K562 (cell line): ENCODE results near the gene SLC8A2.

ENCODE experiments used
- BRD4 ChIP-seq: fragments of 200-600 bp; sonication (generic); IDR thresholded peaks from 2 replicates; pipeline ENCODE4 v1.6.1; 2017; ENCODE audit warnings: inconsistent platforms
- ETV6 ChIP-seq, 3 experiments: fragments of 150-350 bp in 1 of 3; sonication (generic) in 1 of 3; formaldehyde crosslinking in 1 of 3; IDR thresholded peaks; 2 replicates each; pipeline versions ENCODE4 v1.6.1 to v1.8.0; 2014 to 2022; ENCODE audit warnings: borderline replicate concordance in 2 of 3, low read depth in 2 of 3, antibody characterized with exemption in 1 of 3, low read length in 1 of 3, mild to moderate bottlenecking in 1 of 3, missing genetic modification reagents in 1 of 3
- NFYB ChIP-seq: IDR thresholded peaks from 2 replicates; pipeline ENCODE4 v1.6.1; 2011; ENCODE audit warnings: mild to moderate bottlenecking, moderate library complexity; ENCODE audit not compliant: insufficient read length; ENCODE audit errors: extremely low read depth
- POLR2AphosphoS5 ChIP-seq: IDR thresholded peaks from 2 replicates; pipeline ENCODE4 v1.6.1; 2011; ENCODE audit warnings: mild to moderate bottlenecking, low read depth, low read length, moderate library complexity; ENCODE audit not compliant: control insufficient read depth, insufficient read depth
- SREBF2 ChIP-seq: sonication (generic); formaldehyde crosslinking; IDR thresholded peaks from 2 replicates; pipeline ENCODE4 v1.4.0; 2020; ENCODE audit warnings: mild to moderate bottlenecking, missing genetic modification reagents
- TEAD4 ChIP-seq, 2 experiments: sonication (generic) in 1 of 2; formaldehyde crosslinking in 1 of 2; IDR thresholded peaks; 2 replicates each; pipeline versions ENCODE4 v1.6.1 to v1.8.0; 2012 to 2022; ENCODE audit warnings: borderline replicate concordance in 1 of 2, inconsistent platforms in 1 of 2, low read length in 1 of 2, mild to moderate bottlenecking in 1 of 2, missing genetic modification reagents in 1 of 2
- XRCC5 ChIP-seq: fragments of 200-400 bp; formaldehyde crosslinking; IDR thresholded peaks from 2 replicates; pipeline ENCODE4 v1.6.1; 2017; ENCODE audit warnings: low read depth, mild to moderate bottlenecking, low read length
- ZFP30 ChIP-seq: fragments of 250-450 bp; sonication (Bioruptor Pico); IDR thresholded peaks from 2 replicates; pipeline ENCODE4 v1.8.0; 2022; ENCODE audit warnings: moderate library complexity, mild to moderate bottlenecking, inconsistent platforms, borderline replicate concordance
- TF ChIP-seq, protein P1 (sequence below): fragments of 200-800 bp; sonication (Bioruptor generic); IDR thresholded peaks from 2 replicates; pipeline ENCODE4 v1.6.1; 2017; ENCODE audit warnings: missing genetic modification characterization, missing compliant biosample characterization

DNA sequence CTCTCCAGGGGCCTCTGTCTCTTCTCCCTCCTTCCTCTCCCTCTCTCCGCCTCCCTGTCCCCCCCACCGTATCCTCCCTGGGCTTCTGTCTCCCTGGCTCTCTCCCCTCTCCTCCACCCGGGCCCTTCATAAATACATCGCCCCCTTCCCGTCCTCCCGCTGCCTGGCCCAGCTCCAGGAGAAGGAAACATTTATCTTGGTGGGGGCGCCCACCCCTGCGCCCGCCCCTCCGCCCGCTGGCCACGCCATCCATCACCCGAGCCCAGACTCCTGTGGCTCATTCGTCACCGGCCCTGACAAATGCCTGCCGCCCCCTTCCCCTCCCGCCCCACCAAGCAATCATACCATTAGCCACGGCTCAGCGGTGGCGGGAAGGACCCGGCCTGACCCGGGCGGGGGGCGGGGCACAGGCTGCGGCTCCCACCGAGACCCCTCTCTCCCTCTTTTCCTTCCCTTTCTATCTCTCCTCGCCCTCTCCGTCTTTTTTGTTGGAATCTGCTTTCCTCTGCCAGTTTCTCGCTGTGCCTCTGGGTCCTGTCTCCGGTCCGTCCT is 49.8 kb downstream of the SLC8A2 start:
- TF ChIP-seq POLR2AphosphoS5 = no peak
- no peak for TF ChIP-seq SREBF2 (CRISPR knock-in tag)
- TF ChIP-seq TEAD4 (IDR thresholded peaks at IDR 0.05; ENCODE audit: low read length) = no peak
- no peak for TF ChIP-seq TEAD4 (CRISPR knock-in tag; IDR thresholded peaks at IDR 0.05; ENCODE audit: borderline replicate concordance)
- no peak for TF ChIP-seq XRCC5
- TF ChIP-seq NFYB = no peak
- TF ChIP-seq, protein P1, sequence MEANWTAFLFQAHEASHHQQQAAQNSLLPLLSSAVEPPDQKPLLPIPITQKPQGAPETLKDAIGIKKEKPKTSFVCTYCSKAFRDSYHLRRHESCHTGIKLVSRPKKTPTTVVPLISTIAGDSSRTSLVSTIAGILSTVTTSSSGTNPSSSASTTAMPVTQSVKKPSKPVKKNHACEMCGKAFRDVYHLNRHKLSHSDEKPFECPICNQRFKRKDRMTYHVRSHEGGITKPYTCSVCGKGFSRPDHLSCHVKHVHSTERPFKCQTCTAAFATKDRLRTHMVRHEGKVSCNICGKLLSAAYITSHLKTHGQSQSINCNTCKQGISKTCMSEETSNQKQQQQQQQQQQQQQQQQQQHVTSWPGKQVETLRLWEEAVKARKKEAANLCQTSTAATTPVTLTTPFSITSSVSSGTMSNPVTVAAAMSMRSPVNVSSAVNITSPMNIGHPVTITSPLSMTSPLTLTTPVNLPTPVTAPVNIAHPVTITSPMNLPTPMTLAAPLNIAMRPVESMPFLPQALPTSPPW = 0 out of 2 replicates have a peak, but pooled peaks have one; percentile 14
- no peak for TF ChIP-seq BRD4
- no peak for TF ChIP-seq ZFP30
- no peak for TF ChIP-seq ETV6 (IDR thresholded peaks at IDR 0.05; ENCODE audit: borderline replicate concordance in 1 of 2, low read depth in 2 of 2, low read length in 1 of 2)
- TF ChIP-seq ETV6 (CRISPR knock-in tag; IDR thresholded peaks at IDR 0.05; ENCODE audit: borderline replicate concordance) = no peak
